ENCODE results near the gene PACSIN1.

The PACSIN1 gene

DNA sequence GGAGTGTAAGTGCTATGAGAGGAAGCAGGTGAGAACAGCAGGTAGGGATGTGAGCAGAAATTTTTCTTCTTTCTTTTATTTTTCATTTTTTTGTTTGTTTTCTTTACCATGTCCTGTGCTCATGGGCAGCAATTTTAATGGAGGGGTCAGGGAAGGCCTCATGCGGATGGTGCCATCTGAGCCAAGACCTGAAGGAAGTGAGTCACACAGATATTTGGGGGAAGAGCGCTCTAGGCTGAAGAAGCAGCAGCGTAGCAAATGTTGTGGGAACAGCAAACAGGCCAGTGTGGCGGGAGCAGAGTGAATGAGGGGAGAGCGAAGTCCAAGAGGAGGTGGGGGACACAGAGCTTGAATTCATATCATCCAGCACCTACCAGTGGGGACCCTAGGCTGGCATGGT, 77.5 kb downstream of the PACSIN1 start:
- DNase-seq (ENCODE audit: low read depth) = peak; percentile 26
- H3K4me3 ChIP-seq (ENCODE audit: low read depth, low read length) = no peak overlapping the region
- in situ Hi-C loops (cut with HindIII; ENCODE audit: low sequenced_read_pairs) = loop anchor here (5.0 kb wide), 1 partner anchor 64 kb away; no protein-coding TSS in a partner anchor
- no peak for TF ChIP-seq CTCF (IDR thresholded peaks at IDR 0.05; ENCODE audit: low read depth, low read length, missing control alignments)

DNA sequence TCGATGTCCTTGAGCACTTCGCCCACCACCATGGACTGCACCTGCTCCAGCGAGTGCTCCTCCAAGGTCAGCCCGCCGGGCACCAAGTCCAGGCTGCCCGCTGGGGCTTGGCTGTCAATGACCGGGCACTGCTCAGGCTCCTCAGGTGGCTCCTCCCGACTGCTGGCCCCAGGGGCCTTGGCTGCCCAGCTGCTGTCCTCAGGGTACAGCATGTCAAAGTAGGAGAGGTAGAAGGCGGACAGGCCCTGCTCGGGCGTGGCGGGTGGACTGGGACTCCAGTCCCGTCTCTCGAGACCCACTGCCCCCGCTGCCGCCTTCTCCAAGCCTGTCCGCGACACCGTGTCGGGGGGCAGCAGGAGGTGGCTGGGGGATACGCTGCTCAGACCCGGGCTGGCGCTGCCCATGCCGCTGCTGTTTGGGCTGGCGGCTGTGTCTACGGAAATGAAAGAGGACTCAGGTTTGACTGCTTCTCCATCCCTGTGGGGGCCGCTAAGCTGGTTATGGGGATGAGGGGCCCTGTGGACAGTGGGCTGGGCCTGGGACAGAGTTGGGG, 78.3 kb downstream of the PACSIN1 start:
- DNase-seq (ENCODE audit: low read depth) = no peak
- no peak for TF ChIP-seq CTCF (IDR thresholded peaks at IDR 0.05; ENCODE audit: low read depth, low read length, missing control alignments)
- no peak overlapping the region for H3K4me3 ChIP-seq (ENCODE audit: low read depth, low read length)
- in situ Hi-C loops (cut with HindIII; ENCODE audit: low sequenced_read_pairs) = loop anchor here (5.0 kb wide), 1 partner anchor 63 kb away; no protein-coding TSS in a partner anchor

DNA sequence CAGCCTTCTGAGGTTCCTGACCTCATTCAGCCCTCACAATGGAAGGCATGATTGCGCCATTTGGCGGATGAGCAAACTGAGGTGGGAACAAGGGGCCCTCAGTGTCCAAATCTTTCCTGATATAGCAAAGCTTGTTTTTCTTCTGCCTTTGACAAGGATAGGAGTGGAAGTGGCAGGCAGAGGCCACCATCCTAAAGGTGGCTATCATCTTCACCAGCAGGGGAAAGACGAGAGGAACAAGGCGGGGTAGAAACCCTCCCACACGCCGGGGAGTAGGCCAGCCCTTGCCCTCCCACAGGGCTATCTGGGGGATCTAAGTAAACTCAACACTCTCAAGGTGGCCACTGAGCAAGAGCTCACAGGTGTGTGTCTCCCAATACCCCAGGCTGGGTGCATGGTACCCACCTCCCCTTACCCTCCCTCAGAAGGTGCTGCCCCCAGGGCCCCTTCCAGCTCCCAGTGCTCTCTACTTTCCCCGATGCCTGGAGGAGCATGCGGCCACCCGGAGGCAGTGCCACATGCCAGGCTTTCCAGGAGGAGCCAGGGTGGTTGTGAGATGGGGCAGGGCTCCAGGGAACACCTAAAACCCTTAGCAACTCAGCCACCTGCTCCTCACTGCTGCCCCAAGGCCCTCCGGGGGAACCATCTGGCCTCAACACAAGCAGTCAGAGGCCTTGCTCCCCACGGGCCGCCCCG, 79.0 kb downstream of the PACSIN1 start:
- no peak overlapping the region for H3K4me3 ChIP-seq (ENCODE audit: low read depth, low read length)
- no peak for TF ChIP-seq CTCF (IDR thresholded peaks at IDR 0.05; ENCODE audit: low read depth, low read length, missing control alignments)
- in situ Hi-C loops (cut with HindIII; ENCODE audit: low sequenced_read_pairs) = loop anchor here (5.0 kb wide), 1 partner anchor 62 kb away; no protein-coding TSS in a partner anchor
- no peak for DNase-seq (ENCODE audit: low read depth)

- DNase-seq (ENCODE audit: low read depth) = no peak
- H3K4me3 ChIP-seq (ENCODE audit: low read depth, low read length) = no peak overlapping the region
- TF ChIP-seq CTCF (IDR thresholded peaks at IDR 0.05; ENCODE audit: low read depth, low read length, missing control alignments) = no peak
- in situ Hi-C loops (cut with HindIII; ENCODE audit: low sequenced_read_pairs) = no loop called here
Measured at GRCh38 chr6:34546551-34547321, 80.9 kb downstream of the PACSIN1 start.

DNA sequence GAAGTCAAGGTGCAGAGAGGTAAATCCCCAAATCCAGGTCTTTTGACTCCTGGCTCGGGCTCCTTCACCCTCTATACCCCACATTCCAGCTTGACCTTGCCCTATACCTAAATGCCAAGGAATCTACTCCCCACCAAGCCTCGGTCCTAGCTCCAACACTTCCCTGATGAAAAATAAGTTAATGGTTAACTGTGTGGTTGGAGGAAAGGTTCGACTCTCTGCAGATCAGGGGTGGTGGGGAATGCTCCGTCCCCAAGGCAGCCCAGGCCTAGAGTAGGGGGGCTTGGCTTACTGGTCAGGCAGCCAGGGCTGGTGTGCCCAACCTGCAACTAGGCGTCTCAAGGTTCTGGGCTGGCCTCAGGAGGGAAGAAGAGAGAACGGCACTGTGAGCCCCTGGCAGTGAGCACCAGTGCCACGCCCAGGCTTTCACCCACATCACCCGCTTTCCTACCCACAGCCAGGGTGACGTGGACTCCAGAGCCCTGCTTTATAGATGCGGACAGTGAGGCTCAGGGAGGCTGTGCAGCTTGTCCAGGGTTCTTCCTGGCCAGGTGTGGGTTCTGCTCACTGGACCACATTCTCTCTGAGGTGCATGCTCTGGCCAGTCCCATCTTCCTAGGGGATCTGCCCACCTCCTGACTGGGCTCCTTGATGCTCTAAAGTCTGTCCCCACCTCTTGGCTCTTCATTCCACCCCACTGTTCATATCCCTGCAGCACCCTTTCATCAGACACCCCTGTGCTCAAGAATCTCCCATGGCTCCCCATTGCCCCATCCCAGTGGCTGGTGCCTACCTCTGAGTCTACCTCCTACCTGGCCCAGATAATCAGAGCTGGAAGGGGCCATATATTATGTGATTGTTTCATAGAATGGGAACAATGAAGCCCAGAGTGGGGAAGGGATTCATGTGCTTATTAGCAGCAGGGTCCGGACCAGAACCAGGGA, 82.1 kb downstream of the PACSIN1 start:
- no peak for TF ChIP-seq CTCF (IDR thresholded peaks at IDR 0.05; ENCODE audit: low read depth, low read length, missing control alignments)
- in situ Hi-C loops (cut with HindIII; ENCODE audit: low sequenced_read_pairs) = no loop called here
- no peak overlapping the region for H3K4me3 ChIP-seq (ENCODE audit: low read depth, low read length)
- DNase-seq (ENCODE audit: low read depth) = no peak
